ENCODE data around the gene DDX46. TPM values are rescaled to one million over a fixed set of nuclear protein-coding genes. Genes with fewer than 3 reads are reported as not detected.

The DDX46 gene
- total and polyA plus RNA-seq, 3 donors from 2014 or later, result 22.4 to 59.5 (median 53.0) TPM

- no peaks in the 10 kb centered on the region for H3K9me3 ChIP-seq
- 70 to 80% methylated on average over 4 of the region's 4 CpGs for WGBS, 2 donors
- no peak overlapping the region for H3K4me3 ChIP-seq
- intact Hi-C loops (cut with DNase I; ENCODE audit: low total_unique reads), result no loop called here
- TF ChIP-seq POLR2A (IDR thresholded peaks at IDR 0.05), result no peak
- H3K36me3 ChIP-seq (ENCODE audit: low read depth, missing control alignments), result no peaks in the 10 kb centered on the region
- H3K27me3 ChIP-seq, result no peaks in the 10 kb centered on the region
- H3K27ac ChIP-seq, result no peak overlapping the region
- no peaks in the 10 kb centered on the region for H3K4me1 ChIP-seq
- DNase-seq, result no peak
Measured at GRCh38 chr5:134769206-134769605, 10.6 kb downstream of the DDX46 start.

- no peaks in the 10 kb centered on the region for H3K27me3 ChIP-seq
- intact Hi-C loops (cut with DNase I; ENCODE audit: low total_unique reads), result no loop called here
- WGBS, 2 donors, result 86 to 93% methylated on average over 10 of the region's 10 CpGs
- H3K4me1 ChIP-seq, result no peaks in the 10 kb centered on the region
- H3K4me3 ChIP-seq, result no peak overlapping the region
- H3K27ac ChIP-seq, result no peak overlapping the region
- DNase-seq, result no peak
- no peak for TF ChIP-seq CTCF (IDR thresholded peaks at IDR 0.05)
- TF ChIP-seq POLR2A (IDR thresholded peaks at IDR 0.05), result no peak
- H3K9me3 ChIP-seq, result no peaks in the 10 kb centered on the region
- H3K36me3 ChIP-seq (ENCODE audit: low read depth, missing control alignments), result no peaks in the 10 kb centered on the region
Measured at GRCh38 chr5:134772461-134773125, 14.0 kb downstream of the DDX46 start.

- intact Hi-C loops (cut with DNase I; ENCODE audit: low total_unique reads), result no loop called here
- 90 to 92% methylated on average over 2 of the region's 2 CpGs for WGBS, 2 donors
- H3K27me3 ChIP-seq, result no peaks in the 10 kb centered on the region
- no peak overlapping the region for H3K27ac ChIP-seq
- H3K4me1 ChIP-seq, result no peaks in the 10 kb centered on the region
- H3K36me3 ChIP-seq (ENCODE audit: low read depth, missing control alignments), result no peaks in the 10 kb centered on the region
- DNase-seq, result no peak
- TF ChIP-seq POLR2A (IDR thresholded peaks at IDR 0.05) (no peak), CTCF (IDR thresholded peaks at IDR 0.05) (no peak)
- no peak overlapping the region for H3K4me3 ChIP-seq
- no peaks in the 10 kb centered on the region for H3K9me3 ChIP-seq
Measured at GRCh38 chr5:134777366-134777765, 18.8 kb downstream of the DDX46 start.

GRCh38 chr5:134784241-134784920 lies 25.8 kb downstream of the DDX46 start:
- WGBS, 2 donors, result 70 to 72% methylated on average over 4 of the region's 4 CpGs
- no peak overlapping the region for H3K27ac ChIP-seq
- TF ChIP-seq POLR2A (IDR thresholded peaks at IDR 0.05), result no peak
- no peak for TF ChIP-seq CTCF (IDR thresholded peaks at IDR 0.05)
- H3K27me3 ChIP-seq, result no peaks in the 10 kb centered on the region
- no peaks in the 10 kb centered on the region for H3K36me3 ChIP-seq (ENCODE audit: low read depth, missing control alignments)
- H3K9me3 ChIP-seq, result no peaks in the 10 kb centered on the region
- intact Hi-C loops (cut with DNase I; ENCODE audit: low total_unique reads), result no loop called here
- H3K4me3 ChIP-seq, result no peak overlapping the region
- DNase-seq, result no peak
- H3K4me1 ChIP-seq, result no peaks in the 10 kb centered on the region

- 79 to 85% methylated on average over 3 of the region's 3 CpGs for WGBS, 2 donors
- intact Hi-C loops (cut with DNase I; ENCODE audit: low total_unique reads), result no loop called here
- H3K9me3 ChIP-seq, result no peaks in the 10 kb centered on the region
- no peak overlapping the region for H3K4me3 ChIP-seq
- H3K27me3 ChIP-seq, result no peaks in the 10 kb centered on the region
- H3K27ac ChIP-seq, result no peak overlapping the region
- no peaks in the 10 kb centered on the region for H3K4me1 ChIP-seq
- no peak for TF ChIP-seq POLR2A (IDR thresholded peaks at IDR 0.05)
- TF ChIP-seq CTCF (IDR thresholded peaks at IDR 0.05), result no peak
- no peak for DNase-seq
- H3K36me3 ChIP-seq (ENCODE audit: low read depth, missing control alignments), result no peaks in the 10 kb centered on the region
Measured at GRCh38 chr5:134784946-134785620, 26.5 kb downstream of the DDX46 start.

Data from testis (tissue), 3 donors.